Nephron progenitor cell (in vitro differentiated cells): ENCODE measurements around the gene RAPGEF1.

ENCODE experiments used
- DNase-seq: peaks from one replicate; pipeline ENCODE4 v3.0.0; 2021
- H3K27ac Mint-ChIP-seq: 2 replicates; pipeline ENCODE4 v1.8.0; 2021; ENCODE audit warnings: mild to moderate bottlenecking, moderate library complexity, mixed read lengths
- H3K27me3 Mint-ChIP-seq: 2 replicates; pipeline ENCODE4 v1.8.0; 2021; ENCODE audit warnings: mild to moderate bottlenecking, low read depth, mixed read lengths; ENCODE audit not compliant: poor library complexity
- H3K36me3 Mint-ChIP-seq: 2 replicates; pipeline ENCODE4 v1.8.0; 2021; ENCODE audit warnings: low read depth, mixed read lengths
- H3K4me1 Mint-ChIP-seq: 2 replicates; pipeline ENCODE4 v1.8.0; 2021; ENCODE audit warnings: mixed read lengths
- H3K4me3 Mint-ChIP-seq: 2 replicates; pipeline ENCODE4 v1.8.0; 2021; ENCODE audit warnings: mild to moderate bottlenecking, moderate library complexity, mixed read lengths
- H3K9me3 Mint-ChIP-seq: 2 replicates; pipeline ENCODE4 v1.8.0; 2021; ENCODE audit warnings: mild to moderate bottlenecking, moderate library complexity, mixed read lengths
- TF ChIP-seq, protein P1 (sequence below): fragments of 200-600 bp; sonication (generic); IDR thresholded peaks from 2 replicates; pipeline ENCODE4 v1.5.0; 2021; ENCODE audit warnings: antibody characterized with exemption

Gene RAPGEF1

DNA sequence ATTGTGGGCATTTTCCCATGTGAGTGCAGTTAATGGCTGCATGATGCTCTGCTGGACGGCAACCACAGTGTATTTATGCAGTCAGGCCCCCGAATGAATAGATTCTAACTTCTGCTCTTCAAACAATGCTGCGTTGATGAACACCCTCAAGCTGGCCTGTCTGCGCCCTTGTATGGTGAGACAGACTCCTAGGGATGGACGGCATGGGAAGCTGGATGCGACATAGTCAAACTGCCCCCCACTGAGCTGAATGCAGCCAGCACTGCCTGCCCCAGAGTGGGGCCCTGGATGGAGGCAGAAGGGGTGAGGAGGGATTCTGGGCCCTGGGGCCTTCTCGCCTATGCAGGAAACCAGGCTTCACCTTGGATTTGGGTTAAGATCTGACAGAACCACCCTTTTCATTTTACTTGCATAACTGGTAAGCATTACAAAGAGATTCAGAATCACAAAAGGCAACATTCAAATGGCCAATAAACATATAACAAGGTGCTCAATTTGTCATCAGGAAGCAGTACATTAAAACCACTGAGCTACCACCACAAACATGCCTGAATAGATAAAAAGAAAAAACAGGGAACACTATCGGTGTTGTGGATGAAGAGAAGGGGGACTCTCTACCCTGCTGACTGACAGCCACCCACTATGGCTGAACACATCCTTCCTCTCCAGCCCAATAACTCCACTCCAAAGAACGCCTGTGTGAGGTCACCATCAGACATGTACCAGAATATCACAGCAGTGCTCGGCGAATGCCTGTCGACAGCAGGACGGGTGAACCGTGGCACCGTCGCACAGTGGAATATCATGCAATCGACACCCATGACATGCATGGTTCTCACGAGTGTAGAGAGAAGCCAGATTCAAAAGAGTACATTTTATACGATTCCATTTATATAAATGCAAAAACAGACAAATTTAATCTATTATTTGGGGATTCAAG is 79.1 kb downstream of the RAPGEF1 start:
- no peaks in the 10 kb centered on the region for H3K27me3 Mint-ChIP-seq
- peak overlapping the region; percentile 41 for H3K27ac Mint-ChIP-seq
- H3K36me3 Mint-ChIP-seq: peaks cover 36% of the 10 kb centered on the region
- TF ChIP-seq, protein P1, sequence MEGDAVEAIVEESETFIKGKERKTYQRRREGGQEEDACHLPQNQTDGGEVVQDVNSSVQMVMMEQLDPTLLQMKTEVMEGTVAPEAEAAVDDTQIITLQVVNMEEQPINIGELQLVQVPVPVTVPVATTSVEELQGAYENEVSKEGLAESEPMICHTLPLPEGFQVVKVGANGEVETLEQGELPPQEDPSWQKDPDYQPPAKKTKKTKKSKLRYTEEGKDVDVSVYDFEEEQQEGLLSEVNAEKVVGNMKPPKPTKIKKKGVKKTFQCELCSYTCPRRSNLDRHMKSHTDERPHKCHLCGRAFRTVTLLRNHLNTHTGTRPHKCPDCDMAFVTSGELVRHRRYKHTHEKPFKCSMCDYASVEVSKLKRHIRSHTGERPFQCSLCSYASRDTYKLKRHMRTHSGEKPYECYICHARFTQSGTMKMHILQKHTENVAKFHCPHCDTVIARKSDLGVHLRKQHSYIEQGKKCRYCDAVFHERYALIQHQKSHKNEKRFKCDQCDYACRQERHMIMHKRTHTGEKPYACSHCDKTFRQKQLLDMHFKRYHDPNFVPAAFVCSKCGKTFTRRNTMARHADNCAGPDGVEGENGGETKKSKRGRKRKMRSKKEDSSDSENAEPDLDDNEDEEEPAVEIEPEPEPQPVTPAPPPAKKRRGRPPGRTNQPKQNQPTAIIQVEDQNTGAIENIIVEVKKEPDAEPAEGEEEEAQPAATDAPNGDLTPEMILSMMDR: no peak
- H3K9me3 Mint-ChIP-seq: peaks cover 22% of the 10 kb centered on the region
- no peak overlapping the region for H3K4me3 Mint-ChIP-seq
- DNase-seq: no peak
- H3K4me1 Mint-ChIP-seq: peaks cover 37% of the 10 kb centered on the region

DNA sequence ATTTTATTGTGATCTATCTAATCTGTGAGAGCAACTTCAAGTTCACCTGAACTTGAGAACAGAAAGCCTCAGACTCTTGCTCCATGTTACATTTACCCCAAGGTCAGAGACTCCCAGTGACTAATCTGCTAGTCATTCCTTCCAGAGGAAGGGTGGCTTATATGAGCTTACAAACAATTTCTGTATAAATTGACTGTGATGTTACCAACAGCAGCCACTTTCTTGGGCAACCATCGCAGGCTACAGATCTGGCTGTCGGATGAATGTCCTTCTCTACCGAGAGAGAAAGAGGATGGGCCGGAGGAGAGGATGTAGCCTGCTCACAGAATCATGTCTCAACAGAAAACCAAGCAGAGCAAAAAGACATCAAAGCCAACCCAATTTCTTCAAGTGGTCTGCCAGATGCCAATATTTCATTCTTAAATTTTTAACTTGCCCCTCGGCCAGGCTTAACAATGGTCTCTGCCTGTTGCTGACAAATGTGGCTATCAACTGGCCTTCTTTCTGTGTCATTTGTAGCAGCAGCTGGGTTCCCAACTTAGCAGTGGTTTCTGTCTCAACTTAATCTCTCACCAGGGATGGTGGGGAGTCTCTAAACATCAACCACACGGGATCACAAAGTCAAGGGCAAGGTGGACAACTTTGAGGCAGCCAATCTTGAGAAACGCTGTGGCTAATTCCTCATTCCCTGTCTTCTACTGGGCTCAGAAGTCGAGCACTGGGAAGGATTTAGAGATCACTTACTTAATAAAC is 81.3 kb downstream of the RAPGEF1 start:
- Mint-ChIP-seq H3K4me3 (no peak overlapping the region), H3K9me3 (no peaks in the 10 kb centered on the region), H3K36me3 (peaks cover 15% of the 10 kb centered on the region), H3K27ac (no peak overlapping the region), H3K4me1 (peaks cover 48% of the 10 kb centered on the region), H3K27me3 (no peaks in the 10 kb centered on the region)
- TF ChIP-seq, protein P1: no peak
- no peak for DNase-seq

DNA sequence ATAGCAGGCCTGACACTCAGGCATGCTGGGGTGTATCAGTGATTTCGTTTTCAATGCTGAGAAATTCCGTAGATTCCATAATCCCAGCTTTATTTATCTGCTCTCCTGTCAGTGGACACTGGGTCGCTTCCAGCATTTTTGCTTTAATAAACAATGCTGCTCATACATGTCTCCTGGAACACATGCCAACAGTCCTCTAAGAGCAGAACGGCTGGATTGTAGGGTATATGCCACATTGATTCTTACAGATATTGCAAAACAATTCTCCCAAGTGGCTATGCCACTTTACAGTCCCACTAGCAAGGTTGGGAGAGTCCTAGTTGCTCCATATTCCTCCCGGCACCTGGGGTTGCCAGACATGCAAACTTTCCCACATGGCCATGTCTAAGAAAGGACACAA is 81.9 kb downstream of the RAPGEF1 start:
- Mint-ChIP-seq H3K4me3 (no peak overlapping the region), H3K9me3 (no peaks in the 10 kb centered on the region), H3K27me3 (no peaks in the 10 kb centered on the region), H3K27ac (no peak overlapping the region), H3K36me3 (peaks cover 8% of the 10 kb centered on the region), H3K4me1 (peaks cover 48% of the 10 kb centered on the region)
- TF ChIP-seq, protein P1: no peak
- DNase-seq: no peak

DNA sequence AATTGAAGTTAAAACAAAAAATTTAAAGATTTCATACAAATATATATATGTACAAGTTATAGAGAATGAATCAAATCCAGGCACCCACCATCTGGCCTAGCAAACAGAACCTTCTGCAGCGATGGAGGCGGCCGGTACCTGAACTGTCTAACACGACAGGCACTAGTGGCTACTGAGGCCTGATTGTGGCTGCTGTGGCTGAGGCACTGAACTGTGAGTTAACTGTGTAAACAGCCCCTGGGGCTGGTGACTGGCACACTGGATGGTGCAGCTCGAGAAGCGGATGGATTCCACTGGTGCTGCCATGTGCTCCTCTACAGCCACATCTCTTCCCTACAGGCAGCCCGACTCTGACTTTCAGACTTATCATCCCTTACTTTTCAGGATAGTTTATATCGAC is 82.4 kb downstream of the RAPGEF1 start:
- H3K4me1 Mint-ChIP-seq: peaks cover 48% of the 10 kb centered on the region
- H3K4me3 Mint-ChIP-seq: no peak overlapping the region
- H3K36me3 Mint-ChIP-seq: peaks cover 5% of the 10 kb centered on the region
- DNase-seq: no peak
- TF ChIP-seq, protein P1: no peak
- H3K27ac Mint-ChIP-seq: no peak overlapping the region
- no peaks in the 10 kb centered on the region for H3K9me3 Mint-ChIP-seq
- no peaks in the 10 kb centered on the region for H3K27me3 Mint-ChIP-seq

DNA sequence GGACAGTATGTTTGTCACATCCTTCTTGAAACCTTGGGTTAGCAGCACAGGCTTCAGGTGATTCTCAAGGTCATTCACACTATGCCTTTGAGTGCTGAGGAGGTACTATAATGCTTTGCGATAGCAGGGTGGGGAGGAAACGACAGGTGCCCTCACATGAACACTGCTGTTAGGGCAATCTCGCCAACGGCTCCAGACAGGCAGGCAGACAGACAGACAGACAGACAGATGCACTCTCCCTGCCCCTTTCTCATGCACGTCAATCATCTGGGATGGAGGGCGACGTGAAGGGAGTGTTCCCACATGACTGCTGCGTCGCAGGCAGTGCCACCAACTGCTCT is 82.9 kb downstream of the RAPGEF1 start:
- H3K27me3 Mint-ChIP-seq: no peaks in the 10 kb centered on the region
- peaks cover 1% of the 10 kb centered on the region for H3K36me3 Mint-ChIP-seq
- peaks cover 48% of the 10 kb centered on the region for H3K4me1 Mint-ChIP-seq
- peak overlapping the region; percentile 75 for H3K27ac Mint-ChIP-seq
- no peaks in the 10 kb centered on the region for H3K9me3 Mint-ChIP-seq
- H3K4me3 Mint-ChIP-seq: no peak overlapping the region
- DNase-seq: no peak
- TF ChIP-seq, protein P1: no peak
